Measurements from ENCODE around the gene GRK2.

GRK2 gene

DNA sequence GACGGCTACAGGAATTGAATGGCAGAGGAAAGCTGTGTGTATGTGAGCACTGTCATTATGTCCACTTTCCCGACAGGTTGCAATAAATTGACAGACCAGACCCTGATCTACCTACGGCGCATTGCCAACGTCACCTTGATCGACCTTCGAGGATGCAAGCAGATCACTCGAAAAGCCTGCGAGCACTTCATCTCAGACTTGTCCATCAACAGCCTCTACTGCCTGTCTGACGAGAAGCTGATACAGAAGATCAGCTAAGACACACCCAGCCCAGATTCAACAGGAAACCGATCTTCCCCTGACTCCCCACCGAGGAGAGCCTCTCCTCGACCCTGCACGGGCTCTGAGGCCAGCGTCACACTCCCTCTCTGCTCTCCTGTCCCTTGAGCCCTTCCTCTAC is 11.5 kb upstream of the GRK2 start:
- DNase-seq, result no peak

GRCh38 chr11:67255353-67255752 is 10.9 kb upstream of the GRK2 start:
- no peak for DNase-seq

GRCh38 chr11:67255864-67256263 is 10.4 kb upstream of the GRK2 start:
- no peak for DNase-seq

- DNase-seq, result no peak
Observed at GRCh38 chr11:67256477-67257135, 9.7 kb upstream of the GRK2 start.

DNA sequence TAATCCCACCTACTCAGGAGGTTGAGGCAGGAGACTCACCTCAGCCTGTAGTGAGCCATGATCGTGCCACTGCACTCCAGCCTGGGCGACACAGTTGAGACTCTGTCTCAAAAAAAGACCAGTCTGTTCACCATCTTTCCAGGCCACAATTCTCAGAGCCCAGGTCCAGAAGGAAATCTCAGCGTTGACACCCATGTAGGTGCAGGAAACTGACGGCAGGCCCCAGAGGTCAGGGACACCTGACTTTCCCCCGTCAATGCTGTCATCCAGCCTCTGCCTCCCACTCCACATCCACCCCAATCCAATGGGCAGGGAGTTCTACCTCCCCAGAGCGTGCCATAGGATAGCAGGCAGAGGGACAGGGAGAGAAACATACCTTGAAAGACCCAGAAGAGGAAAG is 5.9 kb upstream of the GRK2 start:
- peak; percentile 44 for DNase-seq

DNA sequence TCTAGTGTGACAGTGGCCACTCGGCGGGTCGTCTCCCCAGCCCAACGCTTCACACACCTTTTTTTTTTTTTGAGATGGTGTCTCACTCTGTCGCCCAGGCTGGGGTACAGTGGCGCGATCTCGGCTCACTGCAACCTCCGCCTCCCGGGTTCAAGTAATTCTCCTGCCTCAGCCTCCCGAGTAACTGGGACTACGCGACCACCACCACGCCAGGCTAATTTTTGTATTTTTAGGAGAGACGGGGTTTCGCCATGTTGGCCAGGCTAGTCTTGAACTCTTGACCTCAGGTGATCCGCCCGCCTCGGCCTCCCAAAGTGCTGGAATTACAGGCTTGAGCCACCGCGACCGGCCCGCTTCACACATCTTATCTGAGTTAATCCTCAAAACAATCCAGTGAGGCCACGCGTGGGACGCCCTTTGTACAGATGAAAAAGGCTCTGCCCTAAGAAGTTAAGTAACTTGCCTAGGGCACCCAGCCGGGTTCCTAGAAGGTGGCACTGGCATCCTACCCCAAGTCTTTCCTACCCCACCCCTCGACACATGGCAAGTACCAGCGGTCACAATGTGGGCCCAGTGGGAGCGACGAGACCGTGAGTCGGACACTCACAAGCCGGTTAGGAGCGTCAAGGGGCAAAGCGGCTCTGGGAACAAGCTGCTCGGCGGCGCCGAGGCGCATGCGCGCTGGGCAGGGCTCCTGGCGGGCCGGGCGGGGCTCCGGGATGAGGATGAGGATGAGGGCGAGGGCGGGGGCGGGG is 5.2 kb upstream of the GRK2 start:
- peak; percentile 77 for DNase-seq

DNA sequence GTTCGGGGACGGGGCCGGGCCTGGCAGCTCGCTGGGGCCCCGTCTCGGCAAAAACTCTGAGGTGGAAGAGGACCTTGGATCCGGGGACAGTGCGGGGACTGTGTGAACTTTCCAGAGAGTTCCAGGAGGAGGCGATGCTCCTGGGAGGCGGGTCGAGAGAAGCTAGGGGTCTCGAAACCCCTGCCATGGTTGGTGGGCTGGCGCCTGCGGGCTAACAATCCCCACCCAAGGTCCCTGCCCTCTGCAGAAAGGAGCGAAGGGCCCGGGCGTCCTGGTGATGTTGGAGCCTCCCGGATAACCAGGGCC is 4.7 kb upstream of the GRK2 start:
- no peak for DNase-seq

GRCh38 chr11:67261946-67262681 is 4.2 kb upstream of the GRK2 start:
- DNase-seq, result peak; percentile 62

DNA sequence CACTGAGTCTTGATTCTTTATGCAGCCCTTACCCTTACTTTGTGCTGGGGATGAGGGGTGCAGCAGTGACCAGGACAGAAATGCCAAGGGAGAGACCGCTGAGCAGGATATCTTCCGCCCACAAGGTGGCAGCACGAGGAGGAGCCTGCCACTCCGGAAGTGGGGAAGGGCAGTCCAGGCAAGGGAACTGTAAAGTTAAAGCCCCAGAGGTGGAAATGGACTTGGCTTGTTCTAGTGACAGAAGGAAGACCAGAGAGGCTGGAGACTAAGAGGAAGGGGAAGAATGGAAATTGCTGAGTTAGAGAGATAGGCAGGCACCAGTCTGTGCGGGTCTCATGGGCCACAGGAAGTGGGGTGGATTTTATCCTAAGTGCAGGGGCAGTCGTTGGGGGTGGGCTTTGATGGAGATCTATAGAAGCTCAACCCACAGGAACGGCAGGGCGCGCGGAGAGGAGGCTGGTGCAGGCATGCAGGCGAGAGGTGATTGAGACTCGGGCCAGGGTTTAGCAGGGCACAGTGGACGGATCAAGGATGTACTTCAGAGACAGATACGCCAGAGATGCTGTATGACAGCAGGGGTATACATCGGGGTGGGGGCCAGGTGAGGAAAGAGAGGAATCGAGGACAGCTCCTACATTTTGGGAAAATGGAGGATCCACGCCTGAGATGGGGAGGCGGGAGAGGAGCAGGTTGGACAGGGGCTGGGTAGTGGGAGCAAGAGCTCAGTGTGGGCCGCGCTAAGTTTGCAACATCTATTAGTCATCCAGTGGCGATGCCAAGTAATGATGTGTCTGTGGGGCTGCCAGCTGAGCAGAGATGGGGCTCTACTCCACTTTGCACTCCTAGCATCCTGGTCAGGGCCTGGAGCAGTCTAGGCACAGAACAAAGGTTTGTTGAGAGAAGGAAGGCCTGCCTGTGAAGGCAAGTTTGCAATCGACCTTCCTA is 3.3 kb upstream of the GRK2 start:
- peak; percentile 92 for DNase-seq

GRCh38 chr11:67264260-67264659 is 2.0 kb upstream of the GRK2 start:
- no peak for DNase-seq

DNA sequence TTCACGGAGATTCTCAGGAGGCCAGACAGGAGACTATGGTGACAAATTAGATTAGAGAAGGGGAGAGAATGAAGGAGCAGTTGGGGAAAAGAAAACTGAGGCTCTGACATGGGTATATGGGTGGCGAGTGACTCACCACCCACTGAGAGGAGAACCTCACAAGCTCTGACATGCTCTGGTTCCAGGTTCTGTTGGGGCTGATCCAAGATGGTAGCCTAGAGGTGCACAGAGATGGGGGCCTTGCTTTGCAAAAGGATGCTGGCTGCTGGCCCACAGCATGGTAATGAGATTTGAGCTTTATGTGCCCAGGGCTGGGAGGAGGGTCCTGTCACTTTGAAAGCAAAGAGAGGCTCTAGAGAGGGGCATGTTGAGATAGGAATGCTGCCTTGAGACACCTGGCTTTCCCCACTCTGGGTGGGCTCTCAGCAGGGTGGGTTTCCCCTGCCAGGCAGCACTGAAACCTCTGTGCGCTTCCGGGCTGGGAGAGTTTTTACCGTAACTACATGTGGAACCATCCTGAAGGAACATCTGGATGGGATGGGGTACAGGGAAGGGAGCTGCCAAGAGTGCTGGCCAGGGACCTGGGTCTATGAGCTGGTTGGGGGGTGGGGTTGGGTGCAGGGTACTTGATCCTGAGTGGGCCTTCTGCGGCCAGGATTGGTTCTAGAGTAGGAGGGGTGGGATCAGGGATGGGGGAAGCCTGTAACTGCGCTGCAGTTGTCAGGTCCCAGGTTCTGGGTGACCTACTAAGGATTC is 1.2 kb upstream of the GRK2 start:
- peak; percentile 62 for DNase-seq

DNA sequence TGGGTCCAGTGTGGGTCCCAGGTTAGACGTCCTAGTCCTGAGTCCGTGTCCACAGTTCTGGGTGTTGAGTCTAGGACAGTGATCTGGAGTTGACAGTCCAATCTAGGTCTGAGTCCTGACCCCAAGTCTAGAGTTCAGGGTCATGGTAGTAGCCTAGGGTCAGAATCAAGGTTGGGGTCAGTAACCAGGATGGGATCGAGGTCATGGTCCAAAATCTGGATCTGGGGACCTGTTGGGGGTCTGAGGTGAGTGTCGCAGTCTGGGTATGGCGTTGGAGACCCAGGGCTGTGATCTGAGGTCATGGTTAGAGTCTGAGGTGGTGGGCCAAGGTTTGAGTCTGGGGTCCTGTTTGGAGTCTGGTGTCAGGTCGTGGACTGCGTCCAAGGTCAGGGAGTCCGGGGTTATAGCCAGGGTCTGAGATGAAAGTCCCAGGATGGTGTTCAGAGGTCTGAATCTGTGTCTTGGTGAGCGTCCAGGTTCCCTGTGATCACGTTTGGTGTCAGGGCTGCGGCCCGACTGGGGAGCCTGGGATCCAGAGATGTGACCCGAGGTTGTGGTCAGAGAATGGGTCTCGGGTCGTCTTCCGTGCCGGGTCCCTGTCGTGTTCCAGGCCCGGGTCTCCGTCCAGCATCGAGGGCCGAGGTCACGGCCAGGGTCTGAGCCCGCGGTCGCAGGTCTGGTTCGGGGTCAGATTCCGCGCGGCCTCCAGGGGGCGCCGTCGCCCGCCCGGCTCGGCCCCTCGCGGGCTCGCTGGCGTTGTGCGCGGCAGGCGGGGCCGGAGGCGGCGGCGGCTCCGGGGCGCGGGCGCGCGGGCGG is 432 bp upstream of the GRK2 start:
- DNase-seq, result peak; percentile 94

DNA sequence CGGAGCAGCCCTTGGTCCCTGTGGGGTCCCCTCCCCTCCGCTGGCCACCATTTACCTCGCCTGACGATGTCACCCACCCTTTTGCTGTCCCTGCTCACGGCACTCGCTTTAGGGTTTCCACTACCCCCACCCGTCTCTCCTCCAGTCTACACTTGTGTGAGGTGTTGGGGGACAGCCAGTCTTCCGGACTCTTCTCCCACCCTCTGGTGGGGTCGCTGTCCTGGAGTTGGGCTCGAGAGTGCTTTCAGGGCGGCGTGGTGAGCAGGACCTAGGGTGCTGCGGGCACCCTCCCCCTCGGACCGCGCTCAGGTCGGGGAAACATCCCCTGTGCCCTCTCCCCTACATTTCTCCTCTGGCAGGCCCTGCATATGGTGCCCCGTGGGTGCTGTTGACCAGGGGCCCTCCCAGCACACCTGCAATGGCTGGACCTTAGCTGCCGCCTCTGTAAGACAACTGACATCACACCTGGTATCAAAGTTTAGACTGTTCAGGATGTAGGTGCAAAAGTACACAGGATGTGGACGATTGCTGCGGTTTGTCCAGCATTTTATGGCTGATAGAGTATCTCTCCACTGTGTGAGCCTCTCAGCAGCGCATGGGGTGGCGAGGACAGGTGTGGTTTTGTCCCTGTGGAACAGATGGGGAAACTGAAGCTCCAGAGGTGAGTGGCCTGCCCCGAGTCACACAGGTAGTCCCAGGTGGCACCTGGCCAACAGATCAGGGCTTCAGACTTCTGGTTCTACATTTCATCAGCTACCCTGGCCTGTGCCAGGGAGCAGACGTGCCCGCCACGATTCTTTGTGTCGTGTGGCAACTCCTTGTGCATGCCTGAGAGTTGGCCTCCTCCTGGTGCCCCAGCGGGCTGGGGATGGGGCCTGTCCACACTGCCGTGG is 1.2 kb downstream of the GRK2 start:
- DNase-seq, result peak; percentile 76

DNA sequence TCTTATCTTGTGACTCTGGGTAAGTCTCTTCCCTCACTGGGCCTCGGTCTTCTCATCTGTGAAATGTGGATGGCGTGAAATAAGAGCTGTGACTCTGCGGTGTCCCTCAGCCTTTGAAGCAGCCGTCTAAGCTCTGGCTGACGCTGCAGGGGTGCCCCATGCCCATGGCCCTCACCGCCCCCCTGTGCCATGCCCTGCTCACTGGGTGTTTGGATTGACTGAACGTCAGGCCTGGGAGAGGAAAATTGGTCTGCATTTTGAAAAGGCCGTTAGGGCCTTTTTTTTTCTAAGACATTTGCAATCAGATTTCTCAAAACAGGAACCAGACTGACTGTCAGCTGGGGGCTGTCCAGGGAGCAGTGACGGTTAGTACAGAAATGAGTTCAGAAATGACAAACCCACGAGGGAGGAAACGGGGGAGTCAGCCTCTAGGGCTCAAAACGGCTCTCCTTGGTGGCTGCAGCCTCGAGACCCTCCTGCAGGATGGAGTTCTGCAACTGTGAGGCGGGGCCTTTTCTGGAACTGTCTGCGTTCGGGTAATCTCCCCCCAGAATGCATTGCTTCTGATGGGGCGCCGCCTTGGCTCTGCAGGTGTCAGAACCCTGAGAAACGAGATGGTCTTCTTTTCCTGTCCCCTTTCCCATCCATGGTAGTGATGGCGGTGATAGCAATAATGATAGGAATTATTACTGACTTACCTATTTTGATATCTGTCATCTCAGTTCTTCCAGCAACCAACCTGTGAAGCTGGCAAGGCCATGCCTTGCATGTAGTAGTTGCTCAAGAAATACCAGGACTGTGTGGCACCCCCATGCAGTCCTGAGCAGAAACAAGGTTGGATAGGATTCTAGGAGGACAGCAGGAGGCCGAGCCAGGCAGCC is 2.0 kb downstream of the GRK2 start:
- DNase-seq, result peak; percentile 84

DNA sequence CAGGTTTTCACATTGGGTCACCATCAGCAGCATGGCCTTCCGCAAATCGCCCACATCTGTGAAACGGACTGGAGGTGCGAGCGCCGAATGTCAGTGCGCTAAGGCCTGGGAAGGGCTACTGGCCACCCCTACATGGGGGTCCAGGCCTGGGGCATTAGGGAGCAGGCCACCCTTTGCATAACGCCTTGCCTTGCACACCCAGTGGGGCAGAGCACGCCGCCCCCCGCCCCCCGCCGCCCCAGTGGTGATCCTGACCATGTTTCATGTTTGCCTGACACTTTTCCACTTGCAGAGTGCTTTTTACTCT is 2.6 kb downstream of the GRK2 start:
- no peak for DNase-seq

- no peak for DNase-seq
Observed at GRCh38 chr11:67269401-67270255, 3.4 kb downstream of the GRK2 start.

DNA sequence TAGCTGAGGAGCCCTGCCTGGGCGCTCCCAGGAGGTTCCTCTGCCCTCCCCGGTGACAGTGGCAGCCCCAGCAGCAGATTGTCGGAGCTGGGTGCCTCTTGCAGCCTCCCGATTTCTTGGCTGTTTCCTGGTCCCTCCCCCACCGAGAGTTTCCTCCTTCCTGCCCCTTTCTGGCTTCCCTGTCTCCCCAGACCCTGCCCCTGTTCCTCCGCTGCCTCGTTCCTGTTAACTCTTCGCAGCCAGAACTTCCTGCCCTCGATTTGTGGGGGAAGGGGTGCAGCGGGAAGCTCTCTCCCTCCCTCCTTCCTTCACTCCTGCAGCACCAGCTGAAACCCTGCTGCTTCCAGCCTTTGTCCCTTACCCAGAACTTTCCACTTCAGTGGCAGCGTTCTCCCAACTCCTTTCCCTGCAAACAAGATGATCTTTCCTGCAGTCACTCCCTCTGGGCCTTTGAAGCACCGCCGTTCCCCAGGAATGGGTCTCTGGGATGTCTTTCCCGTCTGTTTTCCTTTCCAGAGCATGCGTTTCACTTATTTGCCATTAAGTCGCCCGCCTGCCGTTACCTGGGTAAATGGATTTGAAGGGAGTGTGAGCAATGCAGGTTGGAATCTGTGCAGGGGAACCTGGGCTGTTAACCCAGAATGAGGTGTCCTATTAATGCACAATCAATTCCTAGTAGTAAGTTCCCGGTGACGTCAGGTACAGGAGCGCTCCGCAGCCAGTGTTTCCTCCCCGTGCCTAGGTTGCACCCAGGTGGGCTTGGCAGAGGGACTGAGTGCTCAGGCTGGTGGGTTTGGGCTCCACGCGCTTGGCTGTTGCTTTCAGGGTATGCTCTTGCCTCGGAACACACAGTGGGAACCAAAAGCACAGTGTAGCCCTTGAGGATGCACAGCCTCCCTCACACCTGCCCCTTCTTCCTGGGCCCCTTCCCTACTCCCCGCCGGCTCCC is 4.3 kb downstream of the GRK2 start:
- DNase-seq, result peak; percentile 73
